CD4-positive, alpha-beta T cell (primary cell): ENCODE results near the gene TNS3. TPM values are rescaled to one million over a fixed set of nuclear protein-coding genes. Genes with fewer than 3 reads are reported as not detected.

Source experiments
- ATAC-seq: fragments of 200-7000 bp; cut with Tn5 transposase; one replicate; pipeline ENCODE4 v1.10.0; 2022; ENCODE audit warnings: mild to moderate bottlenecking; ENCODE audit not compliant: poor library complexity
- CTCF ChIA-PET: fragments of 350-600 bp; sonication (Branson Sonifier 250); formaldehyde crosslinking; loops from one replicate; lab custom pipeline; 2021; ENCODE audit warnings: antibody characterized with exemption, inconsistent platforms; lab: Charles Lee
- POLR2A ChIA-PET: fragments of 350-600 bp; sonication (Branson Sonifier 250); formaldehyde crosslinking; loops from one replicate; lab custom pipeline; 2021; ENCODE audit warnings: antibody characterized with exemption, inconsistent platforms; lab: Charles Lee
- DNase-seq, 14 experiments: peaks; one replicate each; pipeline ENCODE4 v3.0.0-alpha.2; 2013 to 2020; ENCODE audit warnings: mixed read lengths in 2 of 14
- H3K27ac ChIP-seq, 2 donors: one replicate each; pipeline versions ENCODE4 v1.5.1 to v1.7.0; 2013; ENCODE audit warnings: low read length in 2 of 2, low read depth in 1 of 2, mild to moderate bottlenecking in 1 of 2
- H3K27me3 ChIP-seq, 2 experiments: 1 replicate in 1 of 2; 2 replicates in 1 of 2; pipeline versions ENCODE4 v1.6.1 to v1.7.0; 2013; ENCODE audit warnings: low read length in 2 of 2, control low read depth in 1 of 2, mild to moderate bottlenecking in 1 of 2, moderate library complexity in 1 of 2; ENCODE audit not compliant: insufficient read depth in 2 of 2, control insufficient read depth in 1 of 2
- H3K36me3 ChIP-seq: one replicate; pipeline ENCODE4 v1.6.1; 2013; ENCODE audit warnings: low read length, control low read depth; ENCODE audit not compliant: insufficient read depth
- H3K4me1 ChIP-seq: one replicate; pipeline ENCODE4 v1.6.1; 2013; ENCODE audit warnings: low read length, control low read depth; ENCODE audit not compliant: insufficient read depth
- H3K4me3 ChIP-seq: one replicate; pipeline ENCODE4 v1.5.1; 2013; ENCODE audit warnings: mild to moderate bottlenecking, low read length, moderate library complexity
- H3K9me3 ChIP-seq, 2 experiments: 1 replicate in 1 of 2; 2 replicates in 1 of 2; pipeline versions ENCODE4 v1.6.1 to v1.7.0; 2013; ENCODE audit warnings: low read length in 2 of 2, mild to moderate bottlenecking in 2 of 2, control low read depth in 1 of 2, moderate library complexity in 1 of 2; ENCODE audit not compliant: control insufficient read depth in 1 of 2, insufficient read depth in 1 of 2
- H3K27ac Mint-ChIP-seq: one replicate; pipeline ENCODE4 v1.8.0; 2020; ENCODE audit warnings: mixed read lengths
- H3K27me3 Mint-ChIP-seq: one replicate; pipeline ENCODE4 v1.8.0; 2021; ENCODE audit warnings: mixed read lengths
- H3K36me3 Mint-ChIP-seq: one replicate; pipeline ENCODE4 v1.8.0; 2021; ENCODE audit warnings: low read depth, mixed read lengths
- H3K4me1 Mint-ChIP-seq: one replicate; pipeline ENCODE4 v1.8.0; 2021; ENCODE audit warnings: low read depth, mixed read lengths
- H3K4me3 Mint-ChIP-seq: one replicate; pipeline ENCODE4 v1.8.0; 2020; ENCODE audit warnings: mild to moderate bottlenecking, mixed read lengths
- H3K9me3 Mint-ChIP-seq: one replicate; pipeline ENCODE4 v1.8.0; 2020; ENCODE audit warnings: mixed read lengths
- CTCF ChIP-seq: fragments of 200-600 bp; IDR thresholded peaks from one replicate; pipeline ENCODE4 v1.8.0; 2022; ENCODE audit warnings: antibody characterized with exemption, mild to moderate bottlenecking
- intact Hi-C, 2 experiments: fragments of 100-400 bp; cut with DNase I in 1 of 2; cut with micrococcal nuclease in 1 of 2; formaldehyde crosslinking; loops; one replicate each; pipeline versions ENCODE4 v1.15.1 to v1.9.0; 2023 to 2025; cut with DNase I, micrococcal nuclease
- total RNA-seq, 174 experiments: library from RNA in 2 of 174; stranded (reverse) in 2 of 174; gene quantifications; one replicate each; pipeline ENCODE4 v1.2.3 and lab custom pipeline; 2021 to 2026

Gene TNS3
- total RNA-seq, 2 experiments from 2014 or later = 0.16 to 0.47 TPM

DNA sequence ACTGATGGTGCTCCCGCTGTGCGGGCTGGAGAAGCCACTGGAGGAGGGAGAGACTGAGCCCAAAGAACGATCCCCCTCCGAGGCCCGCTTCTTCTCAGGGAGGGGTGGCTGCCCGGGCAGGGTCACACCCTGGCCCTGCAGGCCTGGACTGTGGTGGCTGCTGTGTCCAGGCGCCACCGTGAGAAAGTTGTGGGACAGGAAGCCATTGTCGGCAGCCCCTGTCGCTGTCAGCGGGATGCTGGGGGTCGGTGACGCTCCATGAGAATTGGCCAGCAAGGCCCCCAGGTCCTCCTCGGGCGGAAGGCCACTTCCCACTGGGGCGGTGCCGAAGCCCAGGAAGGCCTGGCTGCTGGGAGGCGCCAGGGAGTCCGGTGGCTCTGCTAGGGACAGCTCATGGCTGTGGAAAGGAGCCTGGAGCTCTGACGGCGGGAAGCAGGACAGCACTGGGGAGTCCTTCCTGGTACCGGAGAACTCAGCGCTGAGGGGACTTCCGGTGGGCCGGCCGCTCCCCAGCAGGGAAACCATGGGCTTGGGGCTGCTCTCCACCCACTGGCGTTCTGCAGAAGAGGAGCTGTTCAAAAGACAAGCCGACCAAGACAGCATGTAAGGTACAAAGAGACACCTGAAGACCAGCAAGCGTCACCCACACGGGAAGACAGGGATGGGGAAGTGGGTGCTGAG is 278.8 kb downstream of the TNS3 start:
- TF ChIP-seq CTCF = no peak
- ChIA-PET POLR2A (no interaction called here), CTCF (no interaction called here)
- H3K4me1 ChIP-seq = no peaks in the 10 kb centered on the region
- no peak overlapping the region for H3K27ac ChIP-seq
- no peaks in the 10 kb centered on the region for H3K36me3 Mint-ChIP-seq
- ATAC-seq (no peak), DNase-seq (no peak)
- H3K4me3 Mint-ChIP-seq = no peak overlapping the region
- H3K9me3 Mint-ChIP-seq = peaks cover 2% of the 10 kb centered on the region
- no peaks in the 10 kb centered on the region for H3K4me1 Mint-ChIP-seq
- no peaks in the 10 kb centered on the region for H3K27me3 Mint-ChIP-seq
- intact Hi-C loops = no loop called here
- no peaks in the 10 kb centered on the region for H3K36me3 ChIP-seq
- H3K27me3 ChIP-seq = no peaks in the 10 kb centered on the region
- H3K27ac Mint-ChIP-seq = no peak overlapping the region
- peaks cover 0 to 33% of the 10 kb centered on the region in 2 experiments for H3K9me3 ChIP-seq
- H3K4me3 ChIP-seq = no peak overlapping the region

GRCh38 chr7:47302560-47302959 is 279.4 kb downstream of the TNS3 start:
- H3K9me3 Mint-ChIP-seq = no peaks in the 10 kb centered on the region
- intact Hi-C loops = no loop called here

DNA sequence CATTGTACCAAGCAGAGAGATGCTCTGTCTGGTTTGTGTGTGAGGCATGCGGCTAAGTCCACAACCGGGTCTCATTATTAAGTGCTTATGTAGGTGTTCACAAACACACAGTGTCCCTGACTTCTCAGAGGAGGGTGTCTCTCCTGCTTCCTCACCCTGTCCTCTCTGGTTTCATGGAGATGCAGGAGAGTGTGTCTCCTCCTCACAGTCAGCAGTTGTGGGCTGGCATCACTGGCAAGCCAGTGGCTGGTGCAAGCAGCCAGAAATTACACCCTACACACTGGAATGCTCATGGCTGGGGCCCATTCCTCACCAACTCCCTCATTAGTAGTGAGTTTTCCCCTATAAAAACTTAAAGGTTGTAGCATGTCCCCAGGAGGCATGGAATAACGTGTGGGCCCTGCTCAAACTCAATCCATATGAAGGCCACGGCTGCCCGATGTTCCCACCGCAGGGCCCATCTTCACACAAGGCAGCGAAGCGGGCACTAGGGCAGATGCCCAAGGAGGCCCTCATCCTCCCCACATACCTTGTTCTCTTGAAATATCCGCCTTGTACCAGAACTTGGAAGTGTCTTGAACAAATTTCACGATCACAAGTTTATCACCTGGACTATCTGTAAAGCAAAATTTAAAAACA is 280.1 kb downstream of the TNS3 start:
- Mint-ChIP-seq H3K4me1 (no peaks in the 10 kb centered on the region), H3K27ac (no peak overlapping the region), H3K9me3 (no peaks in the 10 kb centered on the region), H3K27me3 (no peaks in the 10 kb centered on the region), H3K4me3 (no peak overlapping the region), H3K36me3 (no peaks in the 10 kb centered on the region)
- DNase-seq (no peak), ATAC-seq (no peak)
- Histone ChIP-seq H3K27me3 (no peaks in the 10 kb centered on the region), H3K27ac (no peak overlapping the region), H3K4me3 (no peak overlapping the region), H3K4me1 (no peaks in the 10 kb centered on the region), H3K9me3 (peaks cover 0 to 36% of the 10 kb centered on the region in 2 experiments), H3K36me3 (no peaks in the 10 kb centered on the region)
- intact Hi-C loops = no loop called here
- CTCF ChIA-PET = no interaction called here
- no peak for TF ChIP-seq CTCF
- POLR2A ChIA-PET = no interaction called here

More at GRCh38 chr7:47302560-47302959, 279.4 kb downstream of the TNS3 start:
- peaks cover 0 to 36% of the 10 kb centered on the region in 2 experiments for H3K9me3 ChIP-seq
- H3K27ac Mint-ChIP-seq = no peak overlapping the region
- no peak for DNase-seq
- H3K27ac ChIP-seq = no peak overlapping the region
- ATAC-seq = no peak
- no peaks in the 10 kb centered on the region for H3K36me3 Mint-ChIP-seq
- H3K4me3 Mint-ChIP-seq = no peak overlapping the region
- TF ChIP-seq CTCF = no peak
- no peaks in the 10 kb centered on the region for H3K36me3 ChIP-seq
- no peaks in the 10 kb centered on the region for H3K27me3 ChIP-seq
- no peak overlapping the region for H3K4me3 ChIP-seq
- no peaks in the 10 kb centered on the region for H3K4me1 Mint-ChIP-seq
- ChIA-PET POLR2A (no interaction called here), CTCF (no interaction called here)
- no peaks in the 10 kb centered on the region for H3K4me1 ChIP-seq
- no peaks in the 10 kb centered on the region for H3K27me3 Mint-ChIP-seq
